ENCODE data around the gene ELK3. TPM values are rescaled to one million over a fixed set of nuclear protein-coding genes. Genes with fewer than 3 reads are reported as not detected.

Gene ELK3
- total RNA-seq, 1 experiment from 2014 or later = 9.4 TPM

DNA sequence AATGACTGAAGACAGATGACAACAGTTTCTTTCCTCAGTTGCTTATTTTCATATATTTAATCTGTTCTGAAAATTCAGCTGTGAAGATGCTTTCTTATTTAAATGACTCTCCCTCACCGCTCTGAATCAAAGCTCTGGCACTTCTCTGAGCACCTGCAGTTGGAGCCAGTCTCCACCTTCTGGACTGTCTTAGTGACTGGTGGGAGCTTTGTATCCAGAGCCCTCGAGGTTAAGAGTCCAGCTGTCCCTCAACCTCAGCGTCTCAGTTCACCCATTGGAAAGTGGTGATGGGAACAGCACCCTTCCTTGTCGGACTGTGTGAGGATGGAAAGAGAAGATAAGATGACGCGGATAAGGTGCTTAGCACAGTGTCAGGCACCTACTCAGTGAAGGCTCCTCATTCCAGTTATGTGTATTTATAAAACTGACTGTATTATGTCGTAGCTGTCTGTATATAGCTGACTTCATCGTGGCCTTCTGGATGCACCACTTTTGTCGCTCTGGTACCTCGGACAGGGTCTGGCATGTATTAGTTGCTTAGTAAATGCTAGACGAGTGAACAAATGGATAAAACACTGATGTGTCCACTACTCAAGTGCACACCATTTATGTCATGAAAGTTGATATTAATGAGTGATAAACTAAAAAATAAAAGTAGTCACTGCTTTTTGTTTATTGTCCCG, 34.5 kb downstream of the ELK3 start:
- Histone ChIP-seq H3K14ac (ENCODE audit: insufficient read depth, low read length) (no peak overlapping the region), H3K4ac (ENCODE audit: low read depth, low read length) (no peak overlapping the region), H3T11ph (ENCODE audit: low read length) (no peak overlapping the region), H3K4me1 (ENCODE audit: insufficient read depth, low read length) (no peaks in the 10 kb centered on the region), H3K18ac (ENCODE audit: insufficient read length, low read depth, low read length) (no peak overlapping the region), H3K9me3 (ENCODE audit: control insufficient read depth, low read depth, low read length) (no peaks in the 10 kb centered on the region), H3K23me2 (ENCODE audit: insufficient read length, low read depth, low read length, poor library complexity, severe bottlenecking) (no peaks in the 10 kb centered on the region), H3K4me2 (ENCODE audit: insufficient read depth, insufficient read length, low read length) (no peak overlapping the region), H2BK15ac (ENCODE audit: low read depth, low read length) (no peak overlapping the region), H2AK5ac (ENCODE audit: insufficient read length, low read length) (no peak overlapping the region), H3K56ac (ENCODE audit: insufficient read length, low read depth, low read length) (no peak overlapping the region), H3K9ac (ENCODE audit: extremely low read depth, insufficient read length, low read length) (no peak overlapping the region), H3K23ac (ENCODE audit: insufficient read length, low read depth, low read length) (no peak overlapping the region), H2BK5ac (ENCODE audit: insufficient read length, low read length) (no peak overlapping the region), H4K91ac (ENCODE audit: insufficient read length, low read depth, low read length) (no peak overlapping the region), H2BK12ac (ENCODE audit: insufficient read length, low read depth, low read length) (no peak overlapping the region), H4K8ac (replicated peaks; ENCODE audit: insufficient read length, low read depth, low read length) (no peak overlapping the region), H2BK120ac (ENCODE audit: low read depth, low read length, poor library complexity, severe bottlenecking) (no peak overlapping the region), H4K20me1 (ENCODE audit: control insufficient read depth, insufficient read depth, insufficient read length) (no peaks in the 10 kb centered on the region), H2AFZ (ENCODE audit: low read length) (no peak overlapping the region), H3K27me3 (ENCODE audit: insufficient read depth, low read length) (no peaks in the 10 kb centered on the region), H3K27ac (ENCODE audit: insufficient read length, low read depth, low read length) (no peak overlapping the region), H2BK20ac (ENCODE audit: low read depth, low read length, poor library complexity, severe bottlenecking) (no peak overlapping the region), H3K79me2 (ENCODE audit: insufficient read depth, low read length) (no peaks in the 10 kb centered on the region), H4K5ac (ENCODE audit: insufficient read length, low read depth, low read length) (no peak overlapping the region), H3K79me1 (ENCODE audit: insufficient read depth, low read depth, low read length, poor library complexity, severe bottlenecking) (no peaks in the 10 kb centered on the region)
- Mint-ChIP-seq H3K36me3 (ENCODE audit: insufficient read depth in 1 of 3, low read depth in 3 of 3) (no peaks in the 10 kb centered on the region), H3K9me3 (no peaks in the 10 kb centered on the region), H3K4me3 (no peak overlapping the region), H3K27ac (no peak overlapping the region), H3K27me3 (ENCODE audit: low read depth) (no peaks in the 10 kb centered on the region), H3K4me1 (peaks cover 2 to 4% of the 10 kb centered on the region in 2 experiments; a peak in 2 of 4 replicates)
- no peak for DNase-seq
- no CpG with 5 or more reads among the region's 12 CpGs for WGBS (ENCODE audit: extremely low coverage, insufficient read length, low lambda C conversion rate)
- TF ChIP-seq, protein P1, sequence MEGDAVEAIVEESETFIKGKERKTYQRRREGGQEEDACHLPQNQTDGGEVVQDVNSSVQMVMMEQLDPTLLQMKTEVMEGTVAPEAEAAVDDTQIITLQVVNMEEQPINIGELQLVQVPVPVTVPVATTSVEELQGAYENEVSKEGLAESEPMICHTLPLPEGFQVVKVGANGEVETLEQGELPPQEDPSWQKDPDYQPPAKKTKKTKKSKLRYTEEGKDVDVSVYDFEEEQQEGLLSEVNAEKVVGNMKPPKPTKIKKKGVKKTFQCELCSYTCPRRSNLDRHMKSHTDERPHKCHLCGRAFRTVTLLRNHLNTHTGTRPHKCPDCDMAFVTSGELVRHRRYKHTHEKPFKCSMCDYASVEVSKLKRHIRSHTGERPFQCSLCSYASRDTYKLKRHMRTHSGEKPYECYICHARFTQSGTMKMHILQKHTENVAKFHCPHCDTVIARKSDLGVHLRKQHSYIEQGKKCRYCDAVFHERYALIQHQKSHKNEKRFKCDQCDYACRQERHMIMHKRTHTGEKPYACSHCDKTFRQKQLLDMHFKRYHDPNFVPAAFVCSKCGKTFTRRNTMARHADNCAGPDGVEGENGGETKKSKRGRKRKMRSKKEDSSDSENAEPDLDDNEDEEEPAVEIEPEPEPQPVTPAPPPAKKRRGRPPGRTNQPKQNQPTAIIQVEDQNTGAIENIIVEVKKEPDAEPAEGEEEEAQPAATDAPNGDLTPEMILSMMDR (conservative IDR thresholded peaks at IDR 0.05) = no peak

Data from H9 (cell line).